GM19238 (cell line): ENCODE measurements around the gene SSNA1.
A peak's percentile ranks its signal among the peaks of the same experiment; 100 is the strongest.
"Not testable (repeated sequence)": the region's sequence is repeated elsewhere in the genome, so short reads cannot be mapped to it uniquely, and the experiment has no call there.

Source experiments
- DNase-seq: peaks from one replicate; pipeline ENCODE4 v3.0.0; 2011; ENCODE audit warnings: low spot score; ENCODE audit not compliant: insufficient read length

SSNA1 gene

GRCh38 chr9:137230705-137231371 is 42.4 kb downstream of the SSNA1 start, which contains the start of gene SLC34A3:
Gene SLC34A3, plus strand, starts transcription at chr9:137230901. Its CDS starts 802 bp downstream, at chr9:137231703.
- DNase-seq = no peak

GRCh38 chr9:137231372-137232039 is 43.0 kb downstream of the SSNA1 start:
- no peak for DNase-seq

DNA sequence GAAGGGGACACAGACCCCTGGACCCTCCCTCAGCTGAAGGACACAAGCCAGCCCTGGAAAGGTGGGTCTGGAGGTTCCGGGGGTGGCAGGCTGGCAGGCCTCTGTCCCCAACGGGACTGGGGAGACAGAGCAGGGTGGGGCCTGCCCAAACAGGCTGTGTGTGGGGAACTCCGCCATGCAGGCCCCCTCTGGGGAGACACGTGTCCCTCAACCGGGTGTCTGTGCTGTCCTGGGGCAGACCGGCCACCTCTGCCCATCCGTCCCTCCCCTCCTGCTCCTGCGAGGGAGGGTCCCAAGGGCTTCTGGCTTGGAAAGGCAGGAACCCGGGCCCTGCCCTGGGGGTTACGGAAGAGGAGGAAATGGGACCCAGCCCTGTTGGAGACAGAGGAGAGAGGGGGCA is 43.6 kb downstream of the SSNA1 start:
- DNase-seq = no peak

- no peak for DNase-seq
These were observed 44.0 kb downstream of the SSNA1 start for GRCh38 chr9:137232510-137232909.

DNA sequence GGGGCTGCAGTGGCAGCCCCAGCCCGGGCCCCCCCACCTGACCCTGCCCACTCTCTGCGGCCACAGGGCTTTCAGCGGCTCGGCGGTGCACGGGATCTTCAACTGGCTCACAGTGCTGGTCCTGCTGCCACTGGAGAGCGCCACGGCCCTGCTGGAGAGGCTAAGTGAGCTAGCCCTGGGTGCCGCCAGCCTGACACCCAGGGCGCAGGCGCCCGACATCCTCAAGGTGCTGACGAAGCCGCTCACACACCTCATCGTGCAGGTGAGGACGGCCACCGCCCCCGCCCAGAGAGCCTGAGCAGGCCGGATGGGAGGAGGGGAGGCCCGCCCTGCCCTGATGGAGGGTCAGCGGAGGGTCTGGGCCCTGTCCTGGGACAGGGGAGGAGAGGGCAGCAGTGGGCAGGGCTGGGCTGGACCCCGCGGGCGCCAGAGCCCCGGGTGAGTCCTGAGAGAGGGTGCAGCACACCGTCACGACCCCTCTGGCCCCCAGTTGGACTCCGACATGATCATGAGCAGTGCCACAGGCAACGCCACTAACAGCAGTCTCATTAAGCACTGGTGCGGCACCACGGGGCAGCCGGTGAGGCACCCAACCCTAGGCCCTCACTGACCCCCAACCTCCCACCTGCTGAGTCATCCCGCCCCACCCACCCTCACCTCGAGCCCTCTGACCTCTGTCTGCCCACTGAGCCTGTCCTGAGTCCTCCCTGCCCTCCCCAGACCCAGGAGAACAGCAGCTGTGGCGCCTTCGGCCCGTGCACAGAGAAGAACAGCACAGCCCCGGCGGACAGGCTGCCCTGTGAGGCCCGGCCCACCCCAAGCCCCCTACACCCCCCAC is 44.9 kb downstream of the SSNA1 start:
- DNase-seq = no peak

DNA sequence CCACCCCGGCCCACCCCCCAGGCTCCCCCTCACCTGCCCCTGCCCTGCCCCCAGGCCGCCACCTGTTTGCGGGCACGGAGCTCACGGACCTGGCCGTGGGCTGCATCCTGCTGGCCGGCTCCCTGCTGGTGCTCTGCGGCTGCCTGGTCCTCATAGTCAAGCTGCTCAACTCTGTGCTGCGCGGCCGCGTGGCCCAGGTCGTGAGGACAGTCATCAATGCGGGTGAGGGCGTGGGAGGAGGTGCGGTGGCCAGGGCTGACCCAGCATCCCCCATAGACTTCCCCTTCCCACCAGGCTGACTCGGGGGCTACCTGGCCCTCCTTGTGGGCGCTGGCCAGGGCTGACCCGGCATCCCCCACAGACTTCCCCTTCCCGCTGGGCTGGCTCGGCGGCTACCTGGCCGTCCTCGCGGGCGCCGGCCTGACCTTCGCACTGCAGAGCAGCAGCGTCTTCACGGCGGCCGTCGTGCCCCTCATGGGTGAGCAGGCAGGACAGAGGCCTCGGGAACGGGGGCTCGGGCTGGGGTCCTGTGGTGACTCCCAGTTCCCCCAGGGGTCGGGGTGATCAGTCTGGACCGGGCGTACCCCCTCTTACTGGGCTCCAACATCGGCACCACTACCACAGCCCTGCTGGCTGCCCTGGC is 45.7 kb downstream of the SSNA1 start:
- DNase-seq = no peak

- no peak for DNase-seq
These were observed 46.4 kb downstream of the SSNA1 start for GRCh38 chr9:137234758-137235423.

- DNase-seq = no peak
These were observed 47.2 kb downstream of the SSNA1 start for GRCh38 chr9:137235424-137236237.

DNA sequence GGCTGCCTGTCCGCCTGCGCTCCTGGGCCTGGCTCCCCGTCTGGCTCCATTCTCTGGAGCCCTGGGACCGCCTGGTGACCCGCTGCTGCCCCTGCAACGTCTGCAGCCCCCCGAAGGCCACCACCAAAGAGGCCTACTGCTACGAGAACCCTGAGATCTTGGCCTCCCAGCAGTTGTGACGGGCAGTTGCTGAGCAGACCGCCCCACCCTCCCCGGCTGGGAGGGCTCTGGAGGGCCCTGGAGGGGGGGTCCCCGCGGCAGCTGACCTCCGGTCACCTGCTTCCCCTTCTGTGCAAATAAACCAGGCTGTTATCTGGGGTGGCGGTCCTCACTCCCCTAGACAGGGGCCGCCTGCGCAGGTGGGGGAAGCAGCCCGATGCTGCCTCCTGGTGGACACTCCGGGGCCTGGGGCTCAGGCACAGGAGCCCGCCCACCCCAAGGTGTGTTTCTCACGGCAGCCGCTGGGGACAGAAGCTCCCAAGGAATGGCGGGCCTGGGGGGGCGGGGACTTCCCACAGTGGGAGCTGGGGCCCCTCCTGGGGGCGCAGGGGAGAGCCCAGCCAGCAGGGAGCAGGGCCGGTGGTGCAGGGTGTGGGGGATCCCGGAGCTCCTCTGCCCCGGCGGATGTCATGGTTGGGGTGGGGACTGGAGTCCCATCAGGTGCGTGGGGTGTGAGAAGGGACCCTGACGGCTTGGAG is 47.9 kb downstream of the SSNA1 start:
- peak; percentile 99 for DNase-seq

DNA sequence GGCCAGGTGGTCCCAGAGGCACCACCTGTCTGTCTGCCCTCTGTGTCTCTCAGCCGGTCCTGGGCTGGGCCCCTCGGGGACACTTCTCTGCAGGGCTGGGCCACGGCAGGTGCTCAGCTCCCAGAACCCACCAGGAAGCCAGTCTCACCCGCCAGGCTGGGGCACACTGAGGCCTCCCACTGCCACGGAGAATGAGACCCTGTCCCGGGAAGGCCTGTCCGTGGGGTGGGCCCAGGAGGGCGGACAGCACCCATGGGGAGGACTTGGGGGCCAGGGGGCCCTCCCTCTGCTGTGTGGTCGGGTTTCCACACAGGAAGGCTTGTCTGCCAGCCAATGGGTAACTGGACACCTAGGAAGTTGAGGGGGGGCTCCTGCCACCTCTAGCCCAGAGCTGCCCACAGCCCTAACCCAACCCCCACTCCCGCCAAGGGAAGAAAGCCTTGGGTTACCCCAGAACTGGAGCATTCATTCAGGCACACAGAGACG is 48.5 kb downstream of the SSNA1 start:
- DNase-seq = no peak

DNA sequence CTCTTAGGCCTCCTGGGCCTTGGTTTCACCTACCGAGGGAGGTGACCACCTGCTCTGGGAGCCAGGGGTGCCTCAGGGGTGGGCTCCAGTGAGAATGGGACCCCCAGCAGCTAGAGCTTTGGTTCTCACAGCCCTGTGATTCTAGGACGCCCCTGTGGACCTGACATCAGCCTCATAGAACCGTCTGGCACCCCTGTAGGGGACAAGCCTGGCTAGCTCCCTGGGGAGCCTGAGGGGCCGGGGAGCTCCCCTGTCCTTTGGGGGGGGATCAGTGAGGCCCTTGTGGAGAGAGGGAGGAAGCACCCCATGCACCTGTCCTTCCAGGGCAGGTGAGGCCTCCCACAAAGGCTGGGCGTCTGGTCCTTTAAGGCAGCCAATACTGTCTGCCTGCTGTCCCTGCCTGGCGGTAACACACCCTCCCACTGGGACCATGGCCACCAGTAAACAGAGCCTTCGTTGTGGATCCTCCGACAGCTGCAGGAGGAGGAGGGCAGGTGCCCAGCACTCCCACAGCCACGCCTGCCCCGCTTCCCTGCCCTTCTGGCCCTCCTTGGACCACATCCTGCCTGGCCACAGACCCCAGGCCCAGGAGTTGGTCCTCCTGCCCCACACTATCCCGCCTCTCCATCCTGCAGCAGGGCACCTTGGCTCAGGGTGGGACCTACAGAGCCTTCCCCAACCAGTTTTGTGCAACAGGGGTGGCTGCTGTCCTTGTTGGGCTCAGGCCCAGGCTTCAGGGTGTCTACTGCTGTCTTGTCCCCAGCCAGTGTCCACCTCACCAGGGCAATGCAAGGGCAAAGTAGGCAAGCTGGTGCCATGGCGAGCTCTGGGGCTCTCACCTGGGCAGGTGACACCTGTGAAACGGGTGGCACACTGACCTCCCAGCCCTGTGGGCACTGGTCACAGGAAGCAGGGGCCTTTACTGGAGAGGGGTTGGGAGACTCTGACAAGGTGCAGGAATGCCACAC is 49.6 kb downstream of the SSNA1 start:
- DNase-seq = no peak

GRCh38 chr9:137239541-137240200 is 51.2 kb downstream of the SSNA1 start:
- DNase-seq = not testable (repeated sequence)
